PC-9 (cell line): ENCODE data around the gene ZNF407.

Experiments
- EZH2 ChIP-seq: fragments of 200-600 bp; sonication (generic); IDR thresholded peaks from 2 replicates; pipeline ENCODE4 v1.8.0; 2017; ENCODE audit warnings: antibody characterized with exemption, low read depth
- TF ChIP-seq, protein P1 (sequence below): fragments of 200-600 bp; sonication (generic); conservative IDR thresholded peaks from 2 replicates; pipeline ENCODE4 v1.6.1; 2017; ENCODE audit warnings: mixed run types, antibody characterized with exemption, mild to moderate bottlenecking, moderate library complexity

DNA sequence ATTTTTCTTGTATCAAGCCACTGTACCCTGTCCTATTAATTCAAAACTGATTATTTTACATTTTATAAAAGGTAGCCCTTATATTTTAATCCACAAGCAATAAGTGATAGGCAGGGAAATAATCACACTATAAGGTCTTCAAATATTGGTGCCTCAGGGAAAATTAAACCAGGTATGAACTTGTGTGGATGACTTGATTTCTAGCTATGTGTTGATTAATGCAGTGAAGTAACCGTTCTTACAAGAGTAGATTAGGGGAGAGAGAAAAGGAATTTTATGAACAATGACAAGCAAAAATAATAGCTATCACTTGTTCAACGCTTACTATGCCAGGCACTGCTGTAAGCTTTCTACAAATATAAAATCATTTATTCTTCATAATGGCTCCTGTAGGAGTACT is 411.6 kb downstream of the ZNF407 start:
- TF ChIP-seq, protein P1, sequence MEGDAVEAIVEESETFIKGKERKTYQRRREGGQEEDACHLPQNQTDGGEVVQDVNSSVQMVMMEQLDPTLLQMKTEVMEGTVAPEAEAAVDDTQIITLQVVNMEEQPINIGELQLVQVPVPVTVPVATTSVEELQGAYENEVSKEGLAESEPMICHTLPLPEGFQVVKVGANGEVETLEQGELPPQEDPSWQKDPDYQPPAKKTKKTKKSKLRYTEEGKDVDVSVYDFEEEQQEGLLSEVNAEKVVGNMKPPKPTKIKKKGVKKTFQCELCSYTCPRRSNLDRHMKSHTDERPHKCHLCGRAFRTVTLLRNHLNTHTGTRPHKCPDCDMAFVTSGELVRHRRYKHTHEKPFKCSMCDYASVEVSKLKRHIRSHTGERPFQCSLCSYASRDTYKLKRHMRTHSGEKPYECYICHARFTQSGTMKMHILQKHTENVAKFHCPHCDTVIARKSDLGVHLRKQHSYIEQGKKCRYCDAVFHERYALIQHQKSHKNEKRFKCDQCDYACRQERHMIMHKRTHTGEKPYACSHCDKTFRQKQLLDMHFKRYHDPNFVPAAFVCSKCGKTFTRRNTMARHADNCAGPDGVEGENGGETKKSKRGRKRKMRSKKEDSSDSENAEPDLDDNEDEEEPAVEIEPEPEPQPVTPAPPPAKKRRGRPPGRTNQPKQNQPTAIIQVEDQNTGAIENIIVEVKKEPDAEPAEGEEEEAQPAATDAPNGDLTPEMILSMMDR: no peak
- TF ChIP-seq EZH2: no peak
